Superior temporal gyrus (tissue), 1 donor: Measurements from ENCODE around the gene CCDC28A.

Source experiments
- DNase-seq: peaks from one replicate; pipeline ENCODE4 v3.0.0-alpha.2; 2016; ENCODE audit errors: extremely low spot score

CCDC28A gene

DNA sequence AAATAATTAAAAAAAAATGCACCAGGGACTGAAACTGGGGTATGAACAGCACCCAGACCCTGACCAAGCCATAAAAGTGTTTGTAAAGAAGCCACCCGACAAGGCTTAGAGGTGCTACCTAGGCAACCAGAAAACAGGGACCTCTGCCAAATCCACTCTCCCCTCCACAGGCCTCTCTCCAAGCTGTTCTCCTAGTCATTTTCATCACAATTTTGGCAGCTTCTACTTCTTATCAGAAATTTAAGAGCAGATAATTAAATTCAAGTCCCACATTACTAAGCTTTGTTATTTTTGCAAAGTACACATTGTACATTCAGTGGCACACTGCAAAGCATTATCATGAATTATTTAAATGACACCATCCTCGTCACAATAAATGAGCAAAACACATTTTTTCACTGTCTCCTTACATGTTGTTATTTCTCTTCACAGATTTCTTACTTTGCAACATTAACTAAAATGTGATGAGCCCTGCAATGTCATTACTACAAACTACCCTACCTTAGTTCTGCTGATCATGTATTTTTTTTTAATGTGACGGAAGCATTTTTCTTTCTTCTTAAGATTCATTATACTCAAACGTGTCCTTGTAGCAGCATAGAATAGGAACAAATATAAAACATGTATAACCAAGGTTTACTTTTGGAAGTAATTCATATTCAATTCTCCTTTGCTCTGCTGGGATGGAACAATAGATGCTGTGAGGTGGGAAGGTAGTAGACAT is 60.4 kb downstream of the CCDC28A start:
- DNase-seq = peak; percentile 66

- DNase-seq = no peak
Measured at GRCh38 chr6:138837246-138837645, 63.7 kb downstream of the CCDC28A start.
